Measurements from ENCODE around the gene MPDZ.

The MPDZ gene

DNA sequence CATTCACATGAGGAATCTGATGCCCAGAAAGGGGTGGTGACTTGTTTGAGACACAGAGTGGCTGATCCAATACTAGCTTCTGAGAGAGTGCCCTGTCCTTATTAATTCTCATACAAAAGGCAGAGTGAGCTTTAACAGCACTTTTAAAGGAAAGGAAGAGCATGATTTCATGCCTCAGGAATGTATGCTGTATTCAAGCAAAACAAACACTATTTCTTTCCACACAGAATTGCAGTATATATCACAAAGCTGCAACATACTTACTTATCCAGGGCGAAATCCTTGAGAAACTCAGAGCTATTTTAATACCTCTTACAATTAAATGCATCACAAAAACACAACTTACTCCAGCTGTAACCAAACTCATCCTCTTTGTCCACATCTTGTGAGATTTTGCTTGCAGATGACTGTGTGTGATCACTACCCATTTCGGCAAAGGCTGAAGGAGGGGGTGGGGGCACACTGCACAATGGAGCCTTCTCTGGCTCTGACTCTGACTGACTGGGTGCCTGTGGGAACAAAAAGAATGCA lies 139.8 kb downstream of the MPDZ start:
- Histone ChIP-seq H3K9ac (ENCODE audit: low read length) (no peak overlapping the region), H2AFZ (ENCODE audit: low read depth, low read length) (no peak overlapping the region)

DNA sequence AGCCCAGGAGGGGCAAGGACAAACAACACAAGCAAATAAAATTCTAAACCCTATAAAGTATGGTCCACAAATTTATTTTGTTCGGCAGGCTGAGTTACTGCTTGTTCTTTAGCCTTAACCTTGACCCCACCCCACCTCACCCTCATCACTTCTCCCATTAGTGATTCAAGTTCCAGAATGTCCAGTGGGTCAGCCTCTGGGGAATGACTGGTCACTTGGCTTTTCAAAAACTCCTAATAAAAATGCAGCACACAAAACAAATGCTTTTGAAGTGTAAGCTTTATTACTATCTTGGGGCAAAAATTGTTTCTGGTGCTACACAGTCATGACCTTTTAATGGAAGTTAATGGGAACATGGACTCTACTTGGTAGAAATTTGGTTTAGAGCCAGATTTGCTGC lies 142.1 kb downstream of the MPDZ start:
- H3K79me2 ChIP-seq (ENCODE audit: low read length) = no peaks in the 10 kb centered on the region
- H2AFZ ChIP-seq (ENCODE audit: low read depth, low read length) = no peak overlapping the region
- H3K4me1 ChIP-seq (ENCODE audit: low read length) = no peaks in the 10 kb centered on the region
- H3K4me2 ChIP-seq (ENCODE audit: low read length) = no peak overlapping the region
- H3K9me3 ChIP-seq (ENCODE audit: insufficient read depth, low read length) = no peaks in the 10 kb centered on the region
- no peak overlapping the region for H3K27ac ChIP-seq (ENCODE audit: low read length)
- H3K27me3 ChIP-seq (ENCODE audit: low read depth, low read length) = no peaks in the 10 kb centered on the region
- TF ChIP-seq, protein P1, sequence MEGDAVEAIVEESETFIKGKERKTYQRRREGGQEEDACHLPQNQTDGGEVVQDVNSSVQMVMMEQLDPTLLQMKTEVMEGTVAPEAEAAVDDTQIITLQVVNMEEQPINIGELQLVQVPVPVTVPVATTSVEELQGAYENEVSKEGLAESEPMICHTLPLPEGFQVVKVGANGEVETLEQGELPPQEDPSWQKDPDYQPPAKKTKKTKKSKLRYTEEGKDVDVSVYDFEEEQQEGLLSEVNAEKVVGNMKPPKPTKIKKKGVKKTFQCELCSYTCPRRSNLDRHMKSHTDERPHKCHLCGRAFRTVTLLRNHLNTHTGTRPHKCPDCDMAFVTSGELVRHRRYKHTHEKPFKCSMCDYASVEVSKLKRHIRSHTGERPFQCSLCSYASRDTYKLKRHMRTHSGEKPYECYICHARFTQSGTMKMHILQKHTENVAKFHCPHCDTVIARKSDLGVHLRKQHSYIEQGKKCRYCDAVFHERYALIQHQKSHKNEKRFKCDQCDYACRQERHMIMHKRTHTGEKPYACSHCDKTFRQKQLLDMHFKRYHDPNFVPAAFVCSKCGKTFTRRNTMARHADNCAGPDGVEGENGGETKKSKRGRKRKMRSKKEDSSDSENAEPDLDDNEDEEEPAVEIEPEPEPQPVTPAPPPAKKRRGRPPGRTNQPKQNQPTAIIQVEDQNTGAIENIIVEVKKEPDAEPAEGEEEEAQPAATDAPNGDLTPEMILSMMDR (IDR thresholded peaks at IDR 0.05; ENCODE audit: low read depth, low read length) = no peak
- TF ChIP-seq EZH2phosphoT487 (IDR thresholded peaks at IDR 0.05; ENCODE audit: low read depth) = no peak
- no peak overlapping the region for H3K4me3 ChIP-seq (ENCODE audit: low read length)
- no peaks in the 10 kb centered on the region for H4K20me1 ChIP-seq (ENCODE audit: insufficient read depth, low read length)
- H3K9ac ChIP-seq (ENCODE audit: low read length) = no peak overlapping the region
- no peaks in the 10 kb centered on the region for H3K36me3 ChIP-seq (replicated peaks; ENCODE audit: low read depth, low read length)

More for the DNA sequence above, 139.8 kb downstream of the MPDZ start:
- no peaks in the 10 kb centered on the region for H4K20me1 ChIP-seq (ENCODE audit: insufficient read depth, low read length)
- TF ChIP-seq EZH2phosphoT487 (IDR thresholded peaks at IDR 0.05; ENCODE audit: low read depth) = no peak
- TF ChIP-seq, protein P1 (IDR thresholded peaks at IDR 0.05; ENCODE audit: low read depth, low read length) = no peak
- H3K27me3 ChIP-seq (ENCODE audit: low read depth, low read length) = no peaks in the 10 kb centered on the region
- H3K79me2 ChIP-seq (ENCODE audit: low read length) = no peaks in the 10 kb centered on the region
- H3K27ac ChIP-seq (ENCODE audit: low read length) = no peak overlapping the region
- H3K9me3 ChIP-seq (ENCODE audit: insufficient read depth, low read length) = no peaks in the 10 kb centered on the region
- H3K4me1 ChIP-seq (ENCODE audit: low read length) = no peaks in the 10 kb centered on the region
- no peak overlapping the region for H3K4me3 ChIP-seq (ENCODE audit: low read length)
- H3K36me3 ChIP-seq (replicated peaks; ENCODE audit: low read depth, low read length) = no peaks in the 10 kb centered on the region
- H3K4me2 ChIP-seq (ENCODE audit: low read length) = no peak overlapping the region

DNA sequence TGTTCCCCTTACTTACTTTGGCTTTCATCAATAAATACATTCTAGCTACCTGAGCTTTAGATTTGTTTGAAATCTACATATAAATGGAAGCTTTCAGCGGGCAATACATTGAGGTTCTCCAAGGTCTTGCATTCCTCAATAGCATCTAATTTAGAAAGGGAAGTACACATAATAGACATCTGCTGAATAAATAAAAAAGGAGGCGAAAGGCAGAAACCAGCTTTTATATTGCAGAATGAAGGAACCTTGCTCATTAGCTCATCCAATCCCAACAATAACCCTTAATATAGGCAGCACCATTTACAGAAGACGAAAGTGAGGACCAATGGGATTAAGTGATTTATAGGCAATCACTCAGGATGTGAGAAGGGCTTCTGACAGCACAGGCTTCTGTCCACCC lies 147.5 kb downstream of the MPDZ start:
- Histone ChIP-seq H3K27me3 (ENCODE audit: low read depth, low read length) (no peaks in the 10 kb centered on the region), H3K4me2 (ENCODE audit: low read length) (no peak overlapping the region), H3K4me1 (ENCODE audit: low read length) (no peaks in the 10 kb centered on the region), H3K9me3 (ENCODE audit: insufficient read depth, low read length) (no peaks in the 10 kb centered on the region), H3K36me3 (replicated peaks; ENCODE audit: low read depth, low read length) (no peaks in the 10 kb centered on the region), H3K79me2 (ENCODE audit: low read length) (no peaks in the 10 kb centered on the region), H2AFZ (ENCODE audit: low read depth, low read length) (no peak overlapping the region), H4K20me1 (ENCODE audit: insufficient read depth, low read length) (no peaks in the 10 kb centered on the region), H3K27ac (ENCODE audit: low read length) (no peak overlapping the region), H3K4me3 (ENCODE audit: low read length) (no peak overlapping the region), H3K9ac (ENCODE audit: low read length) (no peak overlapping the region)
- TF ChIP-seq, protein P1 (IDR thresholded peaks at IDR 0.05; ENCODE audit: low read depth, low read length) = no peak
- TF ChIP-seq EZH2phosphoT487 (IDR thresholded peaks at IDR 0.05; ENCODE audit: low read depth) = no peak

DNA sequence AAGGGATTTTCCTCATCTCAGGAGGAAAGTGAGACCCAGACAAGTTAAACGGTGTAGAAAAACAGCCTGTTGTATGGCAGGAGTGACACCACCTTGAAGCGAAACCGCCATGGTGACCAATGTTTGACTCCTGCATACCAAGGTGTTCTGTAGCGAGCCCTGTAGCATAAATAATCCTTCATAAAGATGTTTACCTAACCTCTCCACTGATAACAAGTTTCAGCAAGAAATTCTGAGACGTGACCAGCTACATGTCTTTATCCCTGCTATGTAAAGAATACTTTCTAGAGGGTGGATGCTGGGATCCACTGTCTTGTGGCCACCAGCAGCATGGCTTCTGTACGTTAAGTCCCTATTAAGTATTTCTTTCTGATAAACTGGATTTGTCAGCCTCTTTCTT lies 148.1 kb downstream of the MPDZ start:
- H3K79me2 ChIP-seq (ENCODE audit: low read length) = no peaks in the 10 kb centered on the region
- TF ChIP-seq, protein P1 (IDR thresholded peaks at IDR 0.05; ENCODE audit: low read depth, low read length) = no peak
- no peak for TF ChIP-seq EZH2phosphoT487 (IDR thresholded peaks at IDR 0.05; ENCODE audit: low read depth)
- no peak overlapping the region for H3K9ac ChIP-seq (ENCODE audit: low read length)
- no peaks in the 10 kb centered on the region for H3K27me3 ChIP-seq (ENCODE audit: low read depth, low read length)
- H3K9me3 ChIP-seq (ENCODE audit: insufficient read depth, low read length) = no peaks in the 10 kb centered on the region
- no peak overlapping the region for H3K4me2 ChIP-seq (ENCODE audit: low read length)
- no peaks in the 10 kb centered on the region for H3K36me3 ChIP-seq (replicated peaks; ENCODE audit: low read depth, low read length)
- no peak overlapping the region for H2AFZ ChIP-seq (ENCODE audit: low read depth, low read length)
- H4K20me1 ChIP-seq (ENCODE audit: insufficient read depth, low read length) = no peaks in the 10 kb centered on the region
- H3K4me3 ChIP-seq (ENCODE audit: low read length) = no peak overlapping the region
- H3K4me1 ChIP-seq (ENCODE audit: low read length) = no peaks in the 10 kb centered on the region
- H3K27ac ChIP-seq (ENCODE audit: low read length) = no peak overlapping the region

Data from OCI-LY3 (cell line).